Hypothalamus (tissue), 51 donors: Measurements from ENCODE around the gene PAQR8.

Source experiments
- DNase-seq, 51 donors: peaks; one replicate each; lab custom pipeline; 2025; lab: John Stamatoyannopoulos, UW

Gene PAQR8

DNA sequence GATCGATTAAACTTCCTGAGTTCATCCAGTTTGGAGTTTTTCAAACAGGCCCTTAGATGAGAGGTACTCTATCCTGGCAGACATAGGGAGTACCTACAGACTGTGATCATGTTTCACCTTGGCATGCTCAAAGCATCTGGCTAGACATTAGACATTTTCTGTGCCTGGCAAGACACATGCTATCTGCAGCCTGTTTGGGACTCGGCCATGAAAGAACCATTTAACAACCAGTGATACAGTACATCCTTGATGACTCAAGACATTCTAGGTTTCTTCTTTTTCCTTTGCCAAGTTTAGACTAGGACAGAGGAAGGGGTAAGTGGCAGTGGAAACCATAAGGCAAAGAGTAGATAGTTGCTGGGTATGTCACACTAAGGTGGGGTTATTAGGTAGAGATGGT is 15.4 kb upstream of the PAQR8 start:
- DNase-seq, result no peak

DNA sequence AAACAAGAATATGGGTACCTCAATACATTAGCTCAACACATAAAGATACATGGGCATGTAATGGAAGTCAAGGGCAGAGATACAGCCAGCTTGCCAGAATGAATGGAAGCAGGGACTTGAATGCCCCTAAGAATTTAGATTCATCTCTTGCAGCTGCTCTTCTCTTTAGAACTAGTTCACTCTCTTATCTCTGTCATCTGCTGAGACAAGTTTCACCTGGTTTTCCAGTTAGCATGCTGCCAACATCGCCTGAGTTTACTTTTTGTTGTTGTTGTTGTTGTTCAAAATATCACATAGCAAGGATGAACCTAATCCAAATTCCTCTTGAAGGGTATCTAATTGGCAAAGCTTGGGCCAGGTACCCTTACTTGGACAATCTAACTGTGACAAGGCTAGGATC is 14.1 kb upstream of the PAQR8 start:
- no peak for DNase-seq

DNA sequence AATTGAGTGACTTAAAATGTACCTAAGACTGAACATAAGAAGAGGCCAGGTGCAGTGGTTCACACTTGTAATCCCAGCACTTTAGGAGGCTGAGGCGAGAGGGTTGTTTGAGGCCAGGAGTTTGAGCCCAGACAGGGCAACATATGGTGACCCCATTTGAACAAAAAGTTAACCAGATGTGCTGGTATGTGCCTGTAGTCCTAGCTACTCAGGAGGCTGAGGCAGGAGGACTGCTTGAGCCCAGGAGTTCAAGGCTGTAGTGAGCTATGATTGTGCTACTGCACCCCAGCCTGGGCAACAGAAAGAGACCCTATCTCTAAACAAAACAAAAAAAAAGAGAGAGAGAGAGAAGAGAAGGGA is 10.1 kb upstream of the PAQR8 start:
- DNase-seq, result no peak

DNA sequence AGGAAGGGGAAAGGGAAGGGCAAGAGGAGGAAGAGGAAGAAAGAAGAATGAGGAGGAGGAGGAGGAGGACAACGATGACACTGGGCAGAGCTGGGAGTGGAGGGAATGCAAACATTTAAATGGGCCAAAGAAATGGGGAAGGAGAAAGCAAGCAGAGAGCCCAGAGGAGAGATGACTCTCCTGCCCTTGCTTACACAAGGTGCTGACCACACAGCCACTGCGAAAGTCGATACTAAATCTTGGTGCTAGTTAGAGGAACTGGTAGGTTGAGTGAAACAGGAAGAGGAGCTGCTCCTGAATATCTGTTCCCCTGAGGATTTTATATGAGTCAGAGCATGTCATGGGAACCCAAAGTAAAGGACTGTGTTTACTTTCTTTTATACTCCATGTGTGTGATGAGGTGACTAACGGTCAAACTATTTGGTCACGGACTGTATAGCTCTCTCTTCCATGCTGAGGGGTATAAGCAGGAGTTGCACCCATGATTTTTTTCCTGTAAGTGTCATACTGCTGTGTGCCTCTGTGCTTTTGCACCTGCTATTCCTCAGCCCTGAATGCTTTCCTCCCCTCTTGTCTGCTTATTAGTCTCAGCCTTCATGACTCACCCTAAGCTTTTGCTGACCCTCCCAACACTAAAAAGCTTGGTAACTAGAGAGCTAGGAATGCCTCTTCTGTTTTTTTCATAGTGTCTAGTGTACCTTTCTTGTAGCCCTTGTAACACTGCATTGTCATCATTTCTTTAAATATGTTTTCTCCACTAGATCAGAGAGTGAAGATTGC is 9.5 kb upstream of the PAQR8 start:
- DNase-seq, result peak in 1 of 51 donors; percentile 2

DNA sequence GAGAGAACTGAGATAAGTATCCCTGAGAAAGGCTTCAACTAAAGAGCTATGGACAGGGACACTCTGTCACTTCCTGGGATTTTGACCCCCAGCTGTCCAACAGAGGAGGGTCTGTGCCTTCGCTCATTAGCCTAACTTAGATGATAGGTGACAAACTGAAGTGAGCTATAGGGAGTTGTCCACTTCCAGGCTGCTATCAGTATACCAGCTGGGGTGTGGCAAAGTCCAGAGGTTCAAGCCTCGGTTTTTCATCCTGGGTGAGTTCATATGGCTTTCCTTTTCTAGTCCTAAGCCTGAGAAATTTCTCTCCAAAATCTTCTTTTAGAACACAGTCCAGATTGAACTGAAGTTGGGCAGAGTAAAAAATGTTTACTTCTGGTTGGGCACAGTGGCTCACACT is 5.9 kb upstream of the PAQR8 start:
- DNase-seq, result no peak

DNA sequence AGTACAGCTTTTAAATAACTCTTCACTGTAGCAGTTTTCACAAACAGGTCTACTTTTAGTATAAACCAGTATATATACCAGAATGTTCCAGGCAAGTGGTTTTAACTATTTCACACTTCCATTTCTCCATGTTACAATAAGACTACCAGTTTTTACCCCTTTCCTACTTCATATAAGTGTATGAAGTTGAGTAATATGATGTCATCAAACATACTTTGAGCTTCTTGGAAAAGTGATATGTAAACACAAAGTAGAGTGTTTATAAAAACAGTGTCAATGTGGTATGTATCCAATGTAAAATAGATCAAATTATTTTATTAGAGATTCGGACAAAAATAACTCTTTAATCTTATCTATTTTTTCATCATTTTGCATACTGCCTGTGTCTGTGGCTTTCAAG is 2.5 kb upstream of the PAQR8 start:
- DNase-seq, result no peak

DNA sequence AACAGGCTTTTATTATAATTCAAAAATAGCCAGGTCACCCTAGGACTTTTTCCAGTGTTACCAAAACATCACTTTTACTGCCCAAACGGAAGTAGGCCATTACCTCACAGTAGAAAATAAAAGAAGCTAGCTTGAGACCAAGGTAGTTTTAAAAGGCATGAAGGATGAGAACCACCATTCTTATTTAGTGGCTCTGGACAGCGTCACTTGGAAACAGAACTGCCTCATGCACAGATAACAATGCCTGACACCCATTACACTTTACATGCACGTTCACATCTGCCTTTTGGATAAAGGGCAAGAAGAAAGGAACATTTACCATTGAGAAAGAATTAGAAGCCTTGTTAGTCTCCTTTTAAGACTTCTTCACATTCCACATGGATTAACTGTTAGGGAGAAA is 1.9 kb upstream of the PAQR8 start:
- no peak for DNase-seq

DNA sequence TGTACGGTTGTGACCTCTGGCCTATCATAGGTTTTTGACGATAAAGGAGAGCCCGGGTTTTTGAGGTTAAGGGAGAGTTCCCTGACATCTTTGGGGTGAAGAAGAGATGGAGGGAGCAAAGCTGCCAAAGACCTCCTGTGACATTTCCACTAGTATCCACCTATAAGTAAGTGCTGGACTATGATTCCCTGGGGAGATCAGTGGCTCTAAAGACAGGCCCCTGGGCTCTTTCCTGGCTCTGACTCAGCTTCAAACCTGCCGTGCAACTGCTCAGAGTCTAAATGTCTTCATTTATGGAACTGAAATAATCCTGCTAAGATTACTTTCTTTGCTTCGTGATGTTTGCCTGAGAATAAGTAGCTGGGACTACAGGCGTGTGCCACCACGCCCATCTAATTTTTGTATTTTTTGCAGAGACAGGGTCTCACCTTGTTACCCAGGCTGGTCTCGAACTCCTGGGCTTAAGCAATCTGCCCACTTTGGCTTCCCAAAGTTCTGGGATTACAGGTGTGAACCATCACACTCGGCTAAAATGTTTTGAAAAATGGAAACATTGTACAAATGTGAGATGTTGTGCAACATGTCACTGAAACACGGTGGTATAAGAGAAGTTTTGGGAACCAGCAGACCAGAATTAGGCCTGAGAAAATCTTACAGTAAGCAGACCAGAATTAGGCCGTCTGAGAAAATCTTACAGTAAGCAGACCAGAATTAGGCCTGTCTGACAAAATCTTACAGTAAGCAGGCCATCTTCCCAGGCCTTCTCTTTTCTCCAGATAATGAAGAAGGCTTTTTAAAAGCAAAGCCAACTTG is 1.1 kb upstream of the PAQR8 start:
- DNase-seq, result peak in 1 of 51 donors; percentile 41

DNA sequence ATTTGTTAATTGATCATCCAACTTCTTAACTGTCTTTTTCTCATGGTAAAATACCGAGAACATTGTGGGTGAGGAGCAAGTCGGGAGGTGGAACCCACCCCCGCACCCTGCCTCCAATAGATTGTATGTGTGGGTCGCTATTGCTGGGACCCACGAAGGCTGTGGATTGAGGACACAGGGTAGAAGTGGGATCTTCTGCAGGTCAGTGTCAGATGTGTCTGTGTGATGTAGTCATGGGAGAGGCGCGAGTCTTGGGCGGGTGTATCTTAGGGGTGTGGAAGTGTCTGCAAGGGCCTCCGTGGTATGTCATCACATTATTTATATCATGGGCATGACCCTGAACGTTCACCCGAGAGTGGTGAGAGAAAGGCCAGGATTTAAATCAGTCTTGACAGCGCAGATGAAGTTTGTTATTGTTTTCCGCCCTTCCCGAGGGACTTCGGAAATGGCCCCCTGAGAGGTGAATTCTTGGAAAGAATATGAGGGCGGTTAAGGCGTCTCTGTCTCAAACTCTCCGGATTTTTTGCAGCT is 472 bp upstream of the PAQR8 start:
- peak in 12 of 51 donors; percentile 3 to 77 (median 35) for DNase-seq

DNA sequence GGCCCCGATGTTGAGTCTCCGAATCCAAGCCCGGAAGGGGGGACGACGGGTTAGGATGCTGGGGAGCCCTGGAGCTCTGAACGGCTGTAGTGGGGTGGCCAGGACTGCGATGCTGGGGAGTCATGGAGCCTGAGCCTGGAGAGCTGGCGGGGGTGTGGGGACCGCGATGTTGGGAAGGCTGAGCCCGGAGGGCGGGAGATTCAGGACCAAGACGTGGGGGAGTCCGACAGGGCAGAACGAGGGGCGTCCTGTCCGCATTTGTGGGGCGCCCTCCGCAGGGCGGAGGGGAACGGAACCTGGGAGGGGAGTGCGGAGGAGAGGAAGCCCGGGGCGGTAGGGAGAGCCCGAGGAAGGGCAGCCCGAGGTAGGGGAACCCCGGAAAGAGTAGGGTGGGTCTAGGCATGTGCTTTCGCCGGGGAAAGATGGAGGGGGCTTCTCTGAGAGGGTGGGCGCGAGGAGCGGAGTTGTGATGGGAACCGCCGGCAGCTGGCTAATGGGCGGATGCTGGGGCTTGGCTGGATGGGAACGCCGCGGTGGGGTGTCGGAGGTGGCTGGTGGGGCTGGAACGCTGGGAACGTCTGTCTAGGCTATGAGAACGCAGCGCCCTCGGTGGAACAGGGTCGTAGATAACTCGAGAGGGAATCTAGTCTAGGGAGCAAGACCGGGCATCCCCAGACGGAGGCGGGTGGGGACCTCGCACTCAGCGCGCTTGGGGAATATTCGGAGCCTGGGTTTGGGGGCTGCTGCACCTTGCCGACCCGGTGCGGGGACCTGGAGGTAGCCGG is 684 bp downstream of the PAQR8 start:
- DNase-seq, result peak in 37 of 51 donors; percentile 12 to 76 (median 52)

DNA sequence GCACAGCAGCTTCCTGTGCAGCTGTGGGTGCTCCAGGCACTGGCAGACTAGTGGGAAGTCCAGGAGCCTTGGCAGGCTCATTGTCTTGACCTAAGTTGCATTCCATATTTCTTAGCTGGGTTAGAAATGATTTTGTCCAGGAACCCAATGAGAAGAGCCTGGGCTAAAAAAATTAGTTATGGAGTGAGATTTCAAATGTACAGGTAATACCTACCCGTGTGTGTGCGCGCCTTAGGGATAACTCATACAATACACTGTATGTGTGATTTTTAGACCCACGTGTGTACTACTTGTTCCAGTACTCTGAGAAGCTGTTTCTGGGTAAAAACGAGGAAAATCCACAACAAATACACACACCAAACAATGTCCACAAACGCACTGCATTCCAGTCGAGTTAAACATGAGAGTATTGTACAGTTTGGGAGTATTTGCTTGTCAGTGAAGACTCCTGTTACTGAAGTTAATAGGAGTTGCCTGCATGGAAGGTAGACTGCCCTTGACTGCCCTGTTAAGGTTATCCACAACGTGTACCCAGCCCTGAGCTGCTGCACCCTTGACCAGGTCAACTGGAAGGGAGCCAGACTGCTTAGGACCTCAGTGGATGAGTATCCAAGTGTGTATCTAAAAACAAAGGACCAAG is 1.4 kb downstream of the PAQR8 start:
- peak in 10 of 51 donors; percentile 4 to 48 (median 14) for DNase-seq

DNA sequence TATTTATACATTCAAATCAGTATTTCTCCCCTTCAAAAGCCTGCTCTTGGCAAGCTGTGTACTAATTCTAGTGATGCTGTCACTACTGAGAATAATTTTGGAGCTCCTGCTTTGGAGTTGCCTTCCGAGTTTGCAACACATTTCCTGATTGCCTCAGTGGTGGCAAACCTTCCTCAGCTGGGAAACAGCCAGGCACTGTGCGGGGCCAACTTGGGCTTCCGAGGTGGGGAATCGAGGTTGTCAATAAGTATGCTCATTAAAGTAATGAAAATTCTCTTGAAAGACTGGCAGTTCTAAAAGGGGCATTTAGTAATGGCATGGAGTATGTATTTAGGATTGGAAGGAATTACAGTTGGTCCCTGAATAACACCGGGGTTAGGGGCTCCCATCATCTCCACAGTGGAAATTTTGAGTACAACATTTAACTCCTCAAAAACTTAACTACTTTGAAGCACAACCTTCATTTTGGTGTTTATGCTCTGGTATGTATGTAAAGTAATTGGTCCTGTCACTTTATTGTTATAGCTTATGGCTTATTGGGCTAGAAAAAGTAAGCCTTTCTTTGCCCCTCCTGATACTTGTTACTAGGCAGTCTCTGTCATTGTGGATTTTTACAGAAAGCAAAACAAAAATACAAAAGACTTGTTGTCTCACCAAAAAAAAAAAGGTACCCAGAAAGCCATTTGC is 2.7 kb downstream of the PAQR8 start:
- peak in 25 of 51 donors; percentile 5 to 71 (median 21) for DNase-seq

DNA sequence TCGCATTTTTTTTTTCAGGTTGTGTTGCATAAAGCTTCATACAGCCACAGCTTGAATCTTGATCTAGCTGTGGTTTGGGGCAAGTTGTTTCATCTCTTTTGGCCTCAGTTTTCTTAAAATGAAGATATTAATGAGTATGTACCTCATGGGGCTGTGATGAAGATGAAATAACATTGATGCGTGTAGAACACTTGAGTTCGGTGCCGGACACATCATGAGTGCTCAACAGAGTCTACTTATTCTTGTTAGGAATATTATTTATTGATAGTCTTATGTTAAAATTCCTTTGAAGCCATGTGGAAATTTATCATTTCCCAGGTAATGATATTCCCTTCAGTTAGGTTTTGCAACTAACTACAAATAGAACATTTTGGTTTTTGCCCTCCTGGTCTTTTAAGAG is 3.4 kb downstream of the PAQR8 start:
- no peak for DNase-seq

DNA sequence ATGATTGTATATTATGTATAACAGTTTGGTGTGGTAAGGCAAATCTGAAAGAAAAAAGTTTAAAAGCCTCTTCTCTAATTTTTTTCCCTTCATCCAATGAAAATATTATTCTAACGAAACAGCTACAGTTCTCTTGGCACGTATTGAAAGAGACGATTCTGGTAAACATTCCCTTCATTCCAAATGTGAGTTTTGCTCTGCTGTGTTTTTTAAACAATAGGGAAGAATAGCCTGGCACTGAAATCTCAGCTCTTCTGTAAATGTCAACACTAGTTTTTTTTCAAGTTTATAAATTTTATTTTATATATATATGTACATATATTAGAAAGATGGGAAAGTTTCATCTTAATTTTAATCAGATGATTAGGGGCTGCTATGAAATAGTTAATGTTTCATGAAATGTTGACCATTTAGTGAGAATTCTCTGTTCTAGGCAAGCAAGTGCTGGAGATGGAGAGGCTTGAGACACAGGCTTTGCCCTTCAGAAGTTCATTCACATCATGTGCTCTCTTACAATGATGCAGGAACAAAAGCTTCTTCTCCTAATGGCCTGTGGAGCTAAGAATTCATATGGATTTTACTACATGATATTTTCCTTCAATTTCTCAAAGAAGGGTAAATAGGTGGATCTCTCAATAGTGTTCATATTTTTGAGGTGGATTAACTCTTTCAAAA is 4.1 kb downstream of the PAQR8 start:
- peak in 2 of 51 donors; percentile 9 to 20 for DNase-seq

DNA sequence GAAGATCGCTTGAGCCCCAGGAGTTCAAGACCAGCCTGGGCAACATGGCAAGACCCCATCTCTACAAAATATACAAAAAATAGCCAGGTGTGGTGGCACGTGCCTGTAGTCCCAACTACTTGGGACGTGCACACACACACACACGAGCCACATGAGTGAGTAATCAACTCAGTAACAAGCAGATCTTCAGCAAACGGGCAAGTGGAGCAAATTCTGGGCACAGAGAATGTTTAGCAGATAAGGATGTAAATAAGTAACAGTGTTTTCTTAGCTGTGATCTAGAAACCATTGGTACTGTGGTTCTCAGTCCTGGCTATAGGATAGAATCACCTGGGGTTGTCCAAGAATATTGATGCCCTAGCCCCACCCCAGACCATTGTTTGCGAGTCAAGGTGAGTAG is 6.1 kb downstream of the PAQR8 start:
- no peak for DNase-seq

DNA sequence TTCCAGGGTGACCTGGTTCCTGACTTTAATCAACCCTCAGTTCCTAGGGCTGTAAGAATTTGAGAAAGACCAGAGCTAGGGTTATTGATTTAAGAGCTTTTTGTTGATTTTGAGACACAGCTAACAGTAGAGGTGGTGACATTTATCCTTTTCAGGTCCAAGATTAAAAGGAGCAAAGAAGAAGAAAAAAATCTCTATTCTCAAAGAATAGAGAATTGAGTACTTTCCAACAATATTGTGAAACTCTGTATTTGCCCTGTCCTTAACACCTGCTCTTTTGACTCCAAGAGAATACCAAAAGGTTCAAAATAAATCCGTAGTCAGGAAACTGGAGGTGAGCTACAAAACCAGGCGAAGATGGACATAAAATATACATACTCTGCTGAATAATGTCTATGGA is 7.3 kb downstream of the PAQR8 start:
- no peak for DNase-seq

DNA sequence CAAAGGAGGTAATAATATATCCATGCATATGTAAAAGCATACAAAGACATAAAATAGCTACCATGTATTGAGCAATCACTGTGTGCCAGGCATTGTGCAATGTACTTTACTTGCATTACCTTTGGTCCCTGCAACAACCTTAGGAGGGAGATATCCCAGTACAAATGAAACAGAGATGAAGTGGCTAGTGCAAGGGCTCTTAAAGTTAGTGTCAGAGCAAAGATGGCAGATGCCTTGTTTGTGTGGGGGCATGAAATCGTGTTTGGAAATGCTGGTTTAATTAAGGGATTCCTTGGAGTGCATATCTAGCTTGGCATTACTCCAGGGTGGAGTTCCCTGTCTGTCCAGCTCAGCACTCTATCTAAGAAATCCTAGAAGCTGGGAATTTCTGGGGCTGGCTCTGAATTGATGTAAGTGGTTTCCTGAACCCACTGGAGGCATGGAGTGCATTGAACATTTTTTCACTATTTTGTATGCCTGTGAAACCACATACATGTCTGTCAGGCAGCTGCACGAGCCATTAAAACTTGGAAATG is 9.8 kb downstream of the PAQR8 start:
- DNase-seq, result no peak

DNA sequence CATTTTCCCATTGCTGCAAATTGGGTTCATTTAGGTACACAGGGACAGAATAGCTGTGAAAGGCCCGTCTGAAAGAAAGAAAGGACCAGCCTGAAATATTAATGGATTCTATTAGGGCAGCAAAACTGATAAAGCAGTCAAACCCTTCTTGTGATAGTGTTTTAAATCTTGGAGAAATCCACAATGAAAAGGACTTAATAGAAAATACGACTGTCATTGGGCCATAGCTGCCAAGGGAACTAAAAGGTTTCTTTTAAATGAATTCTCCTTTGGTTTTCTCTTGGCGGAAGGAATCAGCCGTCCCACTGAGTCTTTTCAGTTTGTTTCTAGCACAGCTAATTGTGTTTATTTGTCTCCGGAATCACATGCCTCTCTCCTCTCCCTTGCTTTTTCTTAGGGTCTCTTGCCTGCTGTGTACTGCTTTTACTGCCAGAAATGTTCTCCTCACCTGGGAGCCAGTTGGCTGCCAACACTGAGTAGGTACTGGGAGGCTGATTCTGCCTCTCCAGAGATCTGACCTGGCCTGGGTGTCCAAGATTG is 11.3 kb downstream of the PAQR8 start:
- peak in 9 of 51 donors; percentile 13 to 45 (median 25) for DNase-seq

DNA sequence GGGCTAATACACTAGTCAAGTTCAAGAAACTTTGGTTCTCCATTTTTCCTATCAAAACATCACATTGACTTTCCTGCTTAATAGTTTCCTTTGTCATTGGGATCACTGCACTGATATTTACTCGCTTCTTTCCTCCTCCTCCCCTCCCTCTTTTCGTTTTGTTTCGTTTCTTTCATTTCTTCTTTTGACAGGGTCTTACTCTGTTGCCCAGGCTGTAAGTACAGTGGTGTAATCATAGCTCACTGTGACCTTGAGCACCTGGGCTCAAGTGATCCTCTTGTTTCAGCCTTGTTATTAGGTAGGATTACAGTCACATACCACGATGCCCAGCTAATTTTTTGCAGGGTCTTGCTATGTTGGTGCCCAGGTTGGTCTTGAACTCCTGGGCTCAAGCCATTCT is 12.3 kb downstream of the PAQR8 start:
- DNase-seq, result no peak
